ENCODE measurements around the gene CNTNAP5. TPM values are rescaled to one million over a fixed set of nuclear protein-coding genes. Genes with fewer than 3 reads are reported as not detected.
A peak's percentile ranks its signal among the peaks of the same experiment; 100 is the strongest.

The CNTNAP5 gene
- total and polyA plus RNA-seq, 2 of the 13 experiments (the other 11 are each of a cell fraction or from before 2014, with no cell fraction given): not detected

- TF ChIP-seq, protein P1, sequence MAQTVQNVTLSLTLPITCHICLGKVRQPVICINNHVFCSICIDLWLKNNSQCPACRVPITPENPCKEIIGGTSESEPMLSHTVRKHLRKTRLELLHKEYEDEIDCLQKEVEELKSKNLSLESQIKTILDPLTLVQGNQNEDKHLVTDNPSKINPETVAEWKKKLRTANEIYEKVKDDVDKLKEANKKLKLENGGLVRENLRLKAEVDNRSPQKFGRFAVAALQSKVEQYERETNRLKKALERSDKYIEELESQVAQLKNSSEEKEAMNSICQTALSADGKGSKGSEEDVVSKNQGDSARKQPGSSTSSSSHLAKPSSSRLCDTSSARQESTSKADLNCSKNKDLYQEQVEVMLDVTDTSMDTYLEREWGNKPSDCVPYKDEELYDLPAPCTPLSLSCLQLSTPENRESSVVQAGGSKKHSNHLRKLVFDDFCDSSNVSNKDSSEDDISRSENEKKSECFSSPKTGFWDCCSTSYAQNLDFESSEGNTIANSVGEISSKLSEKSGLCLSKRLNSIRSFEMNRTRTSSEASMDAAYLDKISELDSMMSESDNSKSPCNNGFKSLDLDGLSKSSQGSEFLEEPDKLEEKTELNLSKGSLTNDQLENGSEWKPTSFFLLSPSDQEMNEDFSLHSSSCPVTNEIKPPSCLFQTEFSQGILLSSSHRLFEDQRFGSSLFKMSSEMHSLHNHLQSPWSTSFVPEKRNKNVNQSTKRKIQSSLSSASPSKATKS (CRISPR knock-in tag; IDR thresholded peaks at IDR 0.05): peak; percentile 86; the same call in 1 of the 2 replicates
- TF ChIP-seq DMTF1 (CRISPR knock-in tag; IDR thresholded peaks at IDR 0.05): no peak
- 0 out of 2 replicates have a peak, but pooled peaks have one; percentile 45 for TF ChIP-seq ZNF691 (CRISPR knock-in tag; IDR thresholded peaks at IDR 0.05; ENCODE audit: borderline replicate concordance, low read depth)
- peak; percentile 83 for TF ChIP-seq PPARG (CRISPR knock-in tag; conservative IDR thresholded peaks at IDR 0.05)
- TF ChIP-seq, protein P2, sequence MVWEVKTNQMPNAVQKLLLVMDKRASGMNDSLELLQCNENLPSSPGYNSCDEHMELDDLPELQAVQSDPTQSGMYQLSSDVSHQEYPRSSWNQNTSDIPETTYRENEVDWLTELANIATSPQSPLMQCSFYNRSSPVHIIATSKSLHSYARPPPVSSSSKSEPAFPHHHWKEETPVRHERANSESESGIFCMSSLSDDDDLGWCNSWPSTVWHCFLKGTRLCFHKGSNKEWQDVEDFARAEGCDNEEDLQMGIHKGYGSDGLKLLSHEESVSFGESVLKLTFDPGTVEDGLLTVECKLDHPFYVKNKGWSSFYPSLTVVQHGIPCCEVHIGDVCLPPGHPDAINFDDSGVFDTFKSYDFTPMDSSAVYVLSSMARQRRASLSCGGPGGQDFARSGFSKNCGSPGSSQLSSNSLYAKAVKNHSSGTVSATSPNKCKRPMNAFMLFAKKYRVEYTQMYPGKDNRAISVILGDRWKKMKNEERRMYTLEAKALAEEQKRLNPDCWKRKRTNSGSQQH (CRISPR knock-in tag; IDR thresholded peaks at IDR 0.05; ENCODE audit: low read depth): peak; percentile 82; the same call in 1 of the 2 replicates
- TF ChIP-seq ZNF432 (CRISPR knock-in tag; IDR thresholded peaks at IDR 0.05; ENCODE audit: borderline replicate concordance): no peak
- TF ChIP-seq NFYC (CRISPR knock-in tag; IDR thresholded peaks at IDR 0.05): 0 out of 2 replicates have a peak, but pooled peaks have one; percentile 19
- TF ChIP-seq MIXL1 (CRISPR knock-in tag; IDR thresholded peaks at IDR 0.05): peak; percentile 98
- 0 out of 2 replicates have a peak, but pooled peaks have one; percentile 30 for TF ChIP-seq ZNF274 (CRISPR knock-in tag; IDR thresholded peaks at IDR 0.05)
- no peak for TF ChIP-seq ZBTB39 (CRISPR knock-in tag; IDR thresholded peaks at IDR 0.05)
- TF ChIP-seq SIN3A (IDR thresholded peaks at IDR 0.05; ENCODE audit: borderline replicate concordance, low read depth, low read length): no peak
- TF ChIP-seq ZNF7 (CRISPR knock-in tag; IDR thresholded peaks at IDR 0.05): no peak
- TF ChIP-seq HOXA5 (CRISPR knock-in tag; IDR thresholded peaks at IDR 0.05): peak; percentile 94
- TF ChIP-seq MATR3 (CRISPR knock-in tag; IDR thresholded peaks at IDR 0.05): no peak
- peak; percentile 52; the same call in 1 of the 2 replicates for TF ChIP-seq ZNF724P (CRISPR knock-in tag; IDR thresholded peaks at IDR 0.05; ENCODE audit: borderline replicate concordance)
- TF ChIP-seq SMAD3 (CRISPR knock-in tag; IDR thresholded peaks at IDR 0.05): peak; percentile 87; the same call in 1 of the 2 replicates
- TF ChIP-seq U2AF1 (optimal IDR thresholded peaks at IDR 0.05; ENCODE audit: low read depth, low read length): no peak
- peak; percentile 92; the same call in 1 of the 2 replicates for TF ChIP-seq ZNF816 (CRISPR knock-in tag; IDR thresholded peaks at IDR 0.05; ENCODE audit: borderline replicate concordance)
- TF ChIP-seq STAG1 (CRISPR knock-in tag; IDR thresholded peaks at IDR 0.05): peak; percentile 36
- 0 out of 2 replicates have a peak, but pooled peaks have one; percentile 70 for TF ChIP-seq KLF11 (CRISPR knock-in tag; IDR thresholded peaks at IDR 0.05)
- TF ChIP-seq ZNF121 (CRISPR knock-in tag; IDR thresholded peaks at IDR 0.05): peak; percentile 66
- TF ChIP-seq SETDB1 (CRISPR knock-in tag; IDR thresholded peaks at IDR 0.05; ENCODE audit: borderline replicate concordance): no peak
- TF ChIP-seq MAF1 (CRISPR knock-in tag; IDR thresholded peaks at IDR 0.05; ENCODE audit: borderline replicate concordance): no peak
Observed at GRCh38 chr2:124566518-124566970, 541.5 kb downstream of the CNTNAP5 start (continued).
